NCI-H526 (cell line): ENCODE data around the gene FNIP1.
"Not testable (repeated sequence)": the region's sequence is repeated elsewhere in the genome, so short reads cannot be mapped to it uniquely, and the experiment has no call there.

Experiments
- DNase-seq, 2 experiments: peaks; one replicate each; lab custom pipeline; 2025; lab: John Stamatoyannopoulos, UW

FNIP1 gene

GRCh38 chr5:131607418-131607817 lies 189.4 kb downstream of the FNIP1 start:
- no peak for DNase-seq

GRCh38 chr5:131605086-131605485 lies 191.7 kb downstream of the FNIP1 start:
- no peak for DNase-seq

GRCh38 chr5:131595088-131596033 lies 201.5 kb downstream of the FNIP1 start:
- no peak for DNase-seq

- DNase-seq: no peak
These were observed 202.9 kb downstream of the FNIP1 start for GRCh38 chr5:131593921-131594320.

GRCh38 chr5:131593436-131593835 lies 203.4 kb downstream of the FNIP1 start:
- DNase-seq: not testable (repeated sequence)
